Measurements from ENCODE around the gene ZNF606.
"Not testable (repeated sequence)": the region's sequence is repeated elsewhere in the genome, so short reads cannot be mapped to it uniquely, and the experiment has no call there.

ZNF606 gene

GRCh38 chr19:58010507-58010906 is 7.9 kb upstream of the ZNF606 start:
- no peak for DNase-seq (ENCODE audit: low read depth in 2 of 2, low spot score in 1 of 2)

GRCh38 chr19:58009666-58010301 is 7.2 kb upstream of the ZNF606 start:
- peak in 1 of 2 donors; percentile 16 for DNase-seq (ENCODE audit: low read depth in 2 of 2, low spot score in 1 of 2)

- DNase-seq (ENCODE audit: low read depth in 2 of 2, low spot score in 1 of 2) = no peak
Measured at GRCh38 chr19:58009301-58009665, 6.7 kb upstream of the ZNF606 start.

- not testable (repeated sequence) for DNase-seq (ENCODE audit: low read depth in 2 of 2, low spot score in 1 of 2)
Measured at GRCh38 chr19:58008877-58009276, 6.3 kb upstream of the ZNF606 start.

GRCh38 chr19:58007285-58007684 is 4.7 kb upstream of the ZNF606 start:
- no peak for DNase-seq (ENCODE audit: low read depth in 2 of 2, low spot score in 1 of 2)

- DNase-seq (ENCODE audit: low read depth in 2 of 2, low spot score in 1 of 2) = no peak
Measured at GRCh38 chr19:58003174-58003828, 681 bp upstream of the ZNF606 start.

GRCh38 chr19:58001895-58002369 is 688 bp downstream of the ZNF606 start:
- DNase-seq (ENCODE audit: low read depth in 2 of 2, low spot score in 1 of 2) = no peak

- no peak for DNase-seq (ENCODE audit: low read depth in 2 of 2, low spot score in 1 of 2)
Measured at GRCh38 chr19:58000677-58001076, 1.9 kb downstream of the ZNF606 start.

GRCh38 chr19:57992841-57993240 is 9.8 kb downstream of the ZNF606 start:
- DNase-seq (ENCODE audit: low read depth in 2 of 2, low spot score in 1 of 2) = no peak

GRCh38 chr19:57978586-57979289 is 23.9 kb downstream of the ZNF606 start:
- DNase-seq (ENCODE audit: low read depth in 2 of 2, low spot score in 1 of 2) = no peak

- no peak for DNase-seq (ENCODE audit: low read depth in 2 of 2, low spot score in 1 of 2)
Measured at GRCh38 chr19:57974434-57974833, 28.2 kb downstream of the ZNF606 start, which contains the start of gene C19orf18. C19orf18 (minus strand) TSS chr19:57974534; CDS start chr19:57974432, 102 bp downstream.

- DNase-seq (ENCODE audit: low read depth in 2 of 2, low spot score in 1 of 2) = no peak
Measured at GRCh38 chr19:57964761-57965160, 37.9 kb downstream of the ZNF606 start.

GRCh38 chr19:57961785-57962184 is 40.8 kb downstream of the ZNF606 start:
- no peak for DNase-seq (ENCODE audit: low read depth in 2 of 2, low spot score in 1 of 2)

GRCh38 chr19:57954996-57955395 is 47.6 kb downstream of the ZNF606 start:
- DNase-seq (ENCODE audit: low read depth in 2 of 2, low spot score in 1 of 2) = no peak

GRCh38 chr19:57949702-57950101 is 52.9 kb downstream of the ZNF606 start:
- no peak for DNase-seq (ENCODE audit: low read depth in 2 of 2, low spot score in 1 of 2)

- DNase-seq (ENCODE audit: low read depth in 2 of 2, low spot score in 1 of 2) = no peak
Measured at GRCh38 chr19:57949296-57949695, 53.3 kb downstream of the ZNF606 start.

- DNase-seq (ENCODE audit: low read depth in 2 of 2, low spot score in 1 of 2) = peak; percentile 71 to 75
Measured at GRCh38 chr19:57947419-57948134, 55.0 kb downstream of the ZNF606 start, which contains the start of gene ZNF256. ZNF256 (minus strand) TSS chr19:57947706; CDS start chr19:57947474, 232 bp downstream.

- DNase-seq (ENCODE audit: low read depth in 2 of 2, low spot score in 1 of 2) = no peak
Measured at GRCh38 chr19:57947088-57947418, 55.6 kb downstream of the ZNF606 start.

GRCh38 chr19:57946316-57946715 is 56.3 kb downstream of the ZNF606 start:
- no peak for DNase-seq (ENCODE audit: low read depth in 2 of 2, low spot score in 1 of 2)

GRCh38 chr19:57941593-57941992 is 61.0 kb downstream of the ZNF606 start:
- no peak for DNase-seq (ENCODE audit: low read depth in 2 of 2, low spot score in 1 of 2)

- DNase-seq (ENCODE audit: low read depth in 2 of 2, low spot score in 1 of 2) = no peak
Measured at GRCh38 chr19:57935731-57936130, 66.9 kb downstream of the ZNF606 start.

Measured in stimulated activated CD8-positive, alpha-beta memory T cell treated with anti-CD3 and anti-CD28 coated beads, Interleukin-4, amount 100 ng/mL, for 1 hour (primary cell).